Measurements from ENCODE around the gene PRR35.

GRCh38 chr16:565419-566330 lies 5.5 kb downstream of the PRR35 start:
- TF ChIP-seq CTCF (IDR thresholded peaks at IDR 0.05; ENCODE audit: extremely low read depth in 1 of 2, insufficient read depth in 1 of 2, low read depth in 1 of 2, low read length in 2 of 2) (no peak), JUN (IDR thresholded peaks at IDR 0.05; ENCODE audit: borderline replicate concordance, insufficient read depth, insufficient read length, low read depth) (no peak)

Data from endothelial cell of umbilical vein (primary cell).